DND-41 (cell line): ENCODE results near the gene XCR1.

Experiments used
- ATAC-seq: fragments of 200-7000 bp; cut with Tn5 transposase; 3 replicates; pipeline ENCODE4 v1.9.1; 2021; ENCODE audit warnings: low read depth; ENCODE audit not compliant: insufficient read depth
- DNase-seq: peaks from one replicate; pipeline ENCODE4 v3.0.0-alpha.2; 2020
- H2AFZ ChIP-seq: 2 replicates; pipeline ENCODE4 v1.6.0; 2012; ENCODE audit warnings: low read depth, low read length
- H3K27ac ChIP-seq: 2 replicates; pipeline ENCODE4 v1.5.1; 2012; ENCODE audit warnings: low read length, inconsistent platforms
- H3K27me3 ChIP-seq: fragments of 200-600 bp; sonication (generic); 2 replicates; pipeline ENCODE4 v1.6.0; 2012; ENCODE audit warnings: low read length, mild to moderate bottlenecking, inconsistent platforms; ENCODE audit not compliant: insufficient read depth, poor library complexity
- H3K36me3 ChIP-seq: 2 replicates; pipeline ENCODE4 v1.5.1; 2012; ENCODE audit warnings: low read length, inconsistent platforms; ENCODE audit not compliant: insufficient read depth
- H3K4me1 ChIP-seq: 2 replicates; pipeline ENCODE4 v1.5.1; 2012; ENCODE audit warnings: mild to moderate bottlenecking, low read length; ENCODE audit not compliant: insufficient read depth
- H3K4me2 ChIP-seq: 2 replicates; pipeline ENCODE4 v1.6.0; 2012; ENCODE audit warnings: mild to moderate bottlenecking, moderate library complexity, low read length, inconsistent platforms; ENCODE audit not compliant: insufficient read depth
- H3K4me3 ChIP-seq, 2 experiments: fragments of 200-600 bp in 1 of 2; shearing (Covaris generic) in 1 of 2; 2 replicates each; pipeline ENCODE4 v1.5.1; 2012 to 2016; ENCODE audit warnings: inconsistent platforms in 2 of 2, low read length in 2 of 2, mild to moderate bottlenecking in 2 of 2, low read depth in 1 of 2, moderate library complexity in 1 of 2
- H3K79me2 ChIP-seq: 2 replicates; pipeline ENCODE4 v1.6.0; 2012; ENCODE audit warnings: low read length, inconsistent platforms; ENCODE audit not compliant: insufficient read depth
- H3K9ac ChIP-seq: 2 replicates; pipeline ENCODE4 v1.6.0; 2012; ENCODE audit warnings: low read depth, mild to moderate bottlenecking, inconsistent platforms, low read length, moderate library complexity
- H3K9me3 ChIP-seq: 2 replicates; pipeline ENCODE4 v1.5.1; 2012; ENCODE audit warnings: low read length, moderate library complexity, mild to moderate bottlenecking, inconsistent platforms; ENCODE audit not compliant: insufficient read depth, severe bottlenecking
- H4K20me1 ChIP-seq: 2 replicates; pipeline ENCODE4 v1.6.0; 2012; ENCODE audit warnings: low read length; ENCODE audit not compliant: insufficient read depth
- EZH2 ChIP-seq: IDR thresholded peaks from 3 replicates; pipeline ENCODE4 v1.6.1; 2012; ENCODE audit warnings: borderline replicate concordance, low read depth, mild to moderate bottlenecking, moderate library complexity, low read length, inconsistent platforms; ENCODE audit not compliant: severe bottlenecking
- TF ChIP-seq, protein P1 (sequence below): IDR thresholded peaks from 2 replicates; pipeline ENCODE4 v1.5.1; 2012; ENCODE audit warnings: borderline replicate concordance, low read length, moderate library complexity, mild to moderate bottlenecking; ENCODE audit not compliant: poor library complexity, severe bottlenecking; ENCODE audit errors: extremely low read depth

Gene XCR1

DNA sequence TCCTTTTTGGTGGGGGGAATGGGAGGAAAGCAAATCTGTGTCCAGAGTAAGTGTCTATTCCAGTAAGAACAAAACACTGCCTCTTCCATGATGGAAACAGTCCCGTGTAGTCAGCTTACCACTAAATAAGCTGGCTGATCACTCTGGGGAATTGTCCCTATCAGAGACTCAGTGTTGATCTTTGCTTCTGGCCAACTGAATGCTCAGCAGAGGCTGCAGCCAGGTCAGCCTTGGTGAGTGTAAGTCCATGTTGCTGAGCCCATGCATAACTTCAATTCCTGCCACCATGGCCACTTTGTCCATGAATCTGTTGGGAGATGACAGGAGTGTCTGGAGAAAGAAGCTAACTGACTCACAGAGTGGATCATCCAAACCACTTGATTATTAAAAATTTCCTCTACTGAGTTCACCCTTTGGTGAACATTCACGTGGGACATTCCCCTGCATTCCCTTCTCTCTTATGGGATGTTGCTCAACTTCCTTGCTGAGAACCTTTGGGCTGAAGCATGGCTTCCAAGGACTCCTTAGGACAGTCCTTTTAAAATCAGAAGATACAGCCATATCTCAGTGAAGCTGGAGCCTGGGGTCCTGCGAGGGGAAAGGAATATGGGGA is 33.9 kb upstream of the XCR1 start:
- Histone ChIP-seq H3K4me2 (no peak overlapping the region), H4K20me1 (no peaks in the 10 kb centered on the region), H3K79me2 (no peaks in the 10 kb centered on the region), H3K4me3 (no peak overlapping the region), H2AFZ (no peak overlapping the region), H3K36me3 (no peaks in the 10 kb centered on the region), H3K4me1 (peaks cover 22% of the 10 kb centered on the region), H3K27me3 (no peaks in the 10 kb centered on the region), H3K9me3 (no peaks in the 10 kb centered on the region), H3K27ac (no peak overlapping the region), H3K9ac (no peak overlapping the region)
- TF ChIP-seq EZH2: no peak
- TF ChIP-seq, protein P1, sequence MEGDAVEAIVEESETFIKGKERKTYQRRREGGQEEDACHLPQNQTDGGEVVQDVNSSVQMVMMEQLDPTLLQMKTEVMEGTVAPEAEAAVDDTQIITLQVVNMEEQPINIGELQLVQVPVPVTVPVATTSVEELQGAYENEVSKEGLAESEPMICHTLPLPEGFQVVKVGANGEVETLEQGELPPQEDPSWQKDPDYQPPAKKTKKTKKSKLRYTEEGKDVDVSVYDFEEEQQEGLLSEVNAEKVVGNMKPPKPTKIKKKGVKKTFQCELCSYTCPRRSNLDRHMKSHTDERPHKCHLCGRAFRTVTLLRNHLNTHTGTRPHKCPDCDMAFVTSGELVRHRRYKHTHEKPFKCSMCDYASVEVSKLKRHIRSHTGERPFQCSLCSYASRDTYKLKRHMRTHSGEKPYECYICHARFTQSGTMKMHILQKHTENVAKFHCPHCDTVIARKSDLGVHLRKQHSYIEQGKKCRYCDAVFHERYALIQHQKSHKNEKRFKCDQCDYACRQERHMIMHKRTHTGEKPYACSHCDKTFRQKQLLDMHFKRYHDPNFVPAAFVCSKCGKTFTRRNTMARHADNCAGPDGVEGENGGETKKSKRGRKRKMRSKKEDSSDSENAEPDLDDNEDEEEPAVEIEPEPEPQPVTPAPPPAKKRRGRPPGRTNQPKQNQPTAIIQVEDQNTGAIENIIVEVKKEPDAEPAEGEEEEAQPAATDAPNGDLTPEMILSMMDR: no peak
- no peak for DNase-seq
- no peak for ATAC-seq

DNA sequence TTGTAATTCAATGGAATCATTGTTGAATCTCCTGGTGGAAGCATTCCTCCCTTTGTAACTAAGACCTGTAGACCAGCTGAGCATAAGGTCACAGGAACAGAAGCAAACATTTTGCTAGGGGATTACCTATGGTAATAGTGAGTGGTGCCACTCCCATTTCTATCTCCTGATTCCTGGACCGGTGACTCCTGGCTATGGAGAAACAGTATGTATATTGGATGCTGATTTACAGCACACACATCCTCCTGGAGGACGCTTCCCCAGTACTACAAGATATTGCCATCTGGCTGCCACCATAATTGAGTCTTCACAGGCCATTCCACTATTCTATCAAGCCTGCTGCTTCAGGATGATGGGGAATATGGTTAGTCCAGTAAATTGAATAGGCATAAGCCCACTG is 33.3 kb upstream of the XCR1 start:
- Histone ChIP-seq H3K4me2 (no peak overlapping the region), H3K27ac (no peak overlapping the region), H3K79me2 (no peaks in the 10 kb centered on the region), H2AFZ (no peak overlapping the region), H3K4me1 (peaks cover 15% of the 10 kb centered on the region), H3K27me3 (no peaks in the 10 kb centered on the region), H4K20me1 (no peaks in the 10 kb centered on the region), H3K36me3 (no peaks in the 10 kb centered on the region), H3K4me3 (no peak overlapping the region), H3K9ac (no peak overlapping the region), H3K9me3 (no peaks in the 10 kb centered on the region)
- no peak for ATAC-seq
- DNase-seq: no peak
- TF ChIP-seq EZH2: no peak
- TF ChIP-seq, protein P1: no peak

GRCh38 chr3:46059432-46059831 is 32.1 kb upstream of the XCR1 start:
- H3K4me2 ChIP-seq: no peak overlapping the region
- H3K9me3 ChIP-seq: no peaks in the 10 kb centered on the region
- no peak overlapping the region for H2AFZ ChIP-seq
- H3K27me3 ChIP-seq: no peaks in the 10 kb centered on the region
- H3K27ac ChIP-seq: no peak overlapping the region
- peaks cover 4% of the 10 kb centered on the region for H3K4me1 ChIP-seq
- no peaks in the 10 kb centered on the region for H4K20me1 ChIP-seq
- no peaks in the 10 kb centered on the region for H3K79me2 ChIP-seq
- DNase-seq: no peak
- TF ChIP-seq, protein P1: no peak
- no peak for TF ChIP-seq EZH2
- no peak overlapping the region for H3K4me3 ChIP-seq
- H3K9ac ChIP-seq: no peak overlapping the region
- no peaks in the 10 kb centered on the region for H3K36me3 ChIP-seq
- no peak for ATAC-seq
